ENCODE data around the gene ERMARD.

ERMARD gene

GRCh38 chr6:169827290-169827717 is 75.9 kb downstream of the ERMARD start:
- no peak for DNase-seq

DNA sequence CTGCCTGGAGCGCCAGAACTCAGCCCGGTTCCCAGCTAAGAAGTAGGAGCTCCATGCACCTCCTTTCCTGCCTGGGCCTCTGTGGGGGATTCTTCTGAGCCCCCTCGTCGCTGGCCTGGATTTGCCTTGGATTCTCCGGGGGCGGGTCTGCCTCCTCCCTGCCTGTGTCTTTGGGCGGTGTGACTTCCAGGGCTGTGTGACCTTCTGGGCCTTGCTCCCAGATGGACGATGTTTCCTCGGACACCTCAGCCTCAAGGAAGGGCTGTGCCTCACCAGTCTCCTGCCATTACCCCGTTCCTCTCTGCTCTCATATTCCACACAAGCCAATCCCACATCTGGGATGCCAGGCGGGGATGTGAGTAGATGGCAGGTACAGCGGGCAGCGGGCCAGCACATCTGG is 76.8 kb downstream of the ERMARD start:
- no peak for DNase-seq

DNA sequence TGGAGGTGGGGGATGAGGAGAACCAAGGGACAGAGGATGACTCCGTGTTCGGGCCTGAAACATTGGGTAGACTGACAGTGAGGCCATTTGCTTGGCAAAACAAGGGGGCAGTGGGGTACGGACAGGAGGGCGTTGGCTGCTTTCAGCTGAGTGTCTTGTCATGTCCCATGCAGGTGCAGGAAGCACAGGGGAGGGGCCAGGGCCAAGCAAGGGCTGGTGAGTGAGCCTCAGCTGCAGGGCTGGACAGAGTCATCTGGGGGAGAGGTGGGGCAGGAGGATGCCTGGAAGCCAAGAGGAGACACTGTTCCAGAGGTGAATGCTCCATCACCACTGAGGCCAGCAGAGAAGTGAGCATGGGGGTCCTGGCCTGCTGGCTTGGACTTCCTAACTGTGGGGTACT is 78.4 kb downstream of the ERMARD start:
- no peak for DNase-seq

- no peak for DNase-seq
Measured at GRCh38 chr6:169830876-169831275, 79.5 kb downstream of the ERMARD start.
